Esophagus squamous epithelium (tissue), 5 donors: Measurements from ENCODE around the gene ACP7. TPM values are rescaled to one million over a fixed set of nuclear protein-coding genes. Genes with fewer than 3 reads are reported as not detected.
A peak's percentile ranks its signal among the peaks of the same experiment; 100 is the strongest.
"Not testable (repeated sequence)": the region's sequence is repeated elsewhere in the genome, so short reads cannot be mapped to it uniquely, and the experiment has no call there.

Experiments
- DNase-seq: peaks from one replicate; lab custom pipeline; 2025; lab: John Stamatoyannopoulos, UW
- H3K27ac ChIP-seq, 4 donors: fragments of 200-600 bp; sonication (generic); one replicate each; pipeline ENCODE4 v1.5.1; 2016 to 2019; ENCODE audit warnings: mild to moderate bottlenecking in 1 of 4
- H3K27me3 ChIP-seq, 4 donors: fragments of 200-600 bp; sonication (generic); 1 replicate in 3 of 4; 2 replicates in 1 of 4; pipeline versions ENCODE4 v1.5.1 to v1.6.0; 2017 to 2021; ENCODE audit warnings: antibody characterized with exemption in 1 of 4
- H3K36me3 ChIP-seq, 3 donors: fragments of 200-600 bp; sonication (generic); one replicate each; pipeline ENCODE4 v1.5.1; 2016 to 2019
- H3K4me1 ChIP-seq, 3 donors: fragments of 200-600 bp; sonication (generic); one replicate each; pipeline ENCODE4 v1.5.1; 2017 to 2019
- H3K4me3 ChIP-seq, 4 donors: fragments of 200-600 bp; sonication (generic); 1 replicate in 3 of 4; 2 replicates in 1 of 4; pipeline ENCODE4 v1.5.1; 2016 to 2019; ENCODE audit warnings: mild to moderate bottlenecking in 2 of 4, moderate library complexity in 1 of 4
- H3K9me3 ChIP-seq, 3 donors: fragments of 200-600 bp; sonication (generic); one replicate each; pipeline ENCODE4 v1.5.1; 2016 to 2019
- CTCF ChIP-seq, 6 experiments: fragments of 450-650 bp in 4 of 6; fragments of 200-600 bp in 2 of 6; sonication (generic) in 2 of 6; IDR thresholded peaks; one replicate each; pipeline ENCODE4 v1.5.1; 2016 to 2019; ENCODE audit warnings: antibody characterized with exemption in 6 of 6, mild to moderate bottlenecking in 4 of 6, moderate library complexity in 4 of 6
- POLR2A ChIP-seq, 4 donors: fragments of 450-650 bp; IDR thresholded peaks; one replicate each; pipeline ENCODE4 v1.6.1; 2017; ENCODE audit warnings: antibody characterized with exemption in 4 of 4, mild to moderate bottlenecking in 4 of 4, moderate library complexity in 3 of 4
- WGBS, 2 donors: methylation state at CpG; one replicate each; pipeline ENCODE4 v1.1.5; 2018; 5-methylcytosine and 5-hydroxymethylcytosine counted together
- intact Hi-C: fragments of 100-400 bp; cut with DNase I; formaldehyde crosslinking; loops from one replicate; pipeline ENCODE4 v1.15.0; 2022
- total RNA-seq, 4 donors: library from RNA; depleted of rRNA; stranded (reverse); fragments of >200 nt; gene quantifications; one replicate each; pipeline ENCODE4 v1.1.0, GENCODE V29; 2016
- donor health status: DM: yes; HTN: yes; CAD: no.

ACP7 gene
- total RNA-seq, 4 donors from 2014 or later, result 0.19 to 0.57 (median 0.40) TPM; not detected in 1

DNA sequence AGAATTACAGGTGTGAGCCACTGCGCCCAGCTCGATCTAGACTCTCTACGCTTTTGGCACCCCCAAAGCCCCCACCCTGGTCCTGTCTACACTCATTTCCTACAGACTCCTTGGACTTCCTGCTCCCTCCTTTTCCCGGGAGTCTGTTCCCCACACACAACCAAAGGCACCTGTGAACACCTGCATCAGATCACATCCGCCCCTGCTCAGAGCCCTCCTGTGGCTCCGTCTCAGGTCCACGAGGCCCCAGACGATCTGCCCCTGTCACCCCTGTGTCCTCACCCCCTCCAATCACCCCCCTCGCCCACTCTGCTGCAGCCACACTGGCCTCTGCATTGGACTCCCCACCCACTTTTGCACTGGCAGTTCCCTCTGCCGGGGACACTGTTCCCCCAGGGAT is 29.0 kb downstream of the ACP7 start:
- no peak overlapping the region for H3K4me3 ChIP-seq
- intact Hi-C loops, result no loop called here
- no peak overlapping the region for H3K27ac ChIP-seq
- DNase-seq, result no peak
- no peaks in the 10 kb centered on the region for H3K36me3 ChIP-seq
- 72 to 73% methylated on average over 8 to 9 of the region's 10 CpGs for WGBS, 2 donors
- peaks cover 0 to 29% (median 0%) of the 10 kb centered on the region in 4 donors for H3K27me3 ChIP-seq
- TF ChIP-seq POLR2A (IDR thresholded peaks at IDR 0.05) (no peak), CTCF (IDR thresholded peaks at IDR 0.05) (no peak)
- peaks cover 0 to 19% (median 8%) of the 10 kb centered on the region in 3 donors for H3K4me1 ChIP-seq
- no peaks in the 10 kb centered on the region for H3K9me3 ChIP-seq

- Histone ChIP-seq H3K36me3 (no peaks in the 10 kb centered on the region), H3K27ac (no peak overlapping the region), H3K9me3 (no peaks in the 10 kb centered on the region), H3K27me3 (peaks cover 0 to 29% (median 0%) of the 10 kb centered on the region in 4 donors), H3K4me1 (peaks cover 0 to 17% (median 8%) of the 10 kb centered on the region in 3 donors), H3K4me3 (no peak overlapping the region)
- 73 to 80% methylated on average over 7 of the region's 11 CpGs for WGBS, 2 donors
- TF ChIP-seq POLR2A (IDR thresholded peaks at IDR 0.05) (no peak), CTCF (IDR thresholded peaks at IDR 0.05) (no peak)
- DNase-seq, result no peak
- intact Hi-C loops, result no loop called here
Measured at GRCh38 chr19:39115105-39115847, 31.1 kb downstream of the ACP7 start.

- H3K9me3 ChIP-seq, H3K27ac ChIP-seq, DNase-seq, H3K36me3 ChIP-seq, intact Hi-C loops, H3K4me3 ChIP-seq, H3K4me1 ChIP-seq: not testable (repeated sequence)
- peaks cover 0 to 27% (median 0%) of the 10 kb centered on the region in 4 donors for H3K27me3 ChIP-seq
- 76 to 78% methylated on average over 8 of the region's 8 CpGs for WGBS, 2 donors
Measured at GRCh38 chr19:39117023-39117422, 32.9 kb downstream of the ACP7 start.

GRCh38 chr19:39119830-39120229 is 35.7 kb downstream of the ACP7 start:
- TF ChIP-seq CTCF (IDR thresholded peaks at IDR 0.05) (no peak), POLR2A (IDR thresholded peaks at IDR 0.05) (no peak)
- Histone ChIP-seq H3K9me3 (no peaks in the 10 kb centered on the region), H3K4me3 (no peak overlapping the region), H3K27ac (no peak overlapping the region), H3K36me3 (no peaks in the 10 kb centered on the region), H3K27me3 (peaks cover 0 to 6% (median 0%) of the 10 kb centered on the region in 4 donors), H3K4me1 (peaks cover 0 to 21% (median 3%) of the 10 kb centered on the region in 3 donors)
- 62 to 86% methylated on average over 1 of the region's 1 CpG for WGBS, 2 donors
- DNase-seq, result no peak
- intact Hi-C loops, result loop anchor here (5.0 kb wide), 2 partner anchors 67 to 207 kb away; no protein-coding TSS in a partner anchor

- H3K27me3 ChIP-seq, result peaks cover 0 to 6% (median 0%) of the 10 kb centered on the region in 4 donors
- no peak for TF ChIP-seq CTCF (IDR thresholded peaks at IDR 0.05)
- no peak for TF ChIP-seq POLR2A (IDR thresholded peaks at IDR 0.05)
- H3K27ac ChIP-seq, result peak overlapping the region in 1 of 4 donors; percentile 13
- no peak for DNase-seq
- 69 to 75% methylated on average over 18 of the region's 18 CpGs for WGBS, 2 donors
- no peaks in the 10 kb centered on the region for H3K36me3 ChIP-seq
- no peak overlapping the region for H3K4me3 ChIP-seq
- H3K4me1 ChIP-seq, result peaks cover 16 to 49% (median 21%) of the 10 kb centered on the region in 3 donors
- intact Hi-C loops, result loop anchor here (5.0 kb wide), 2 partner anchors 64 to 204 kb away; no protein-coding TSS in a partner anchor
- H3K9me3 ChIP-seq, result no peaks in the 10 kb centered on the region
Measured at GRCh38 chr19:39122934-39123731, 39.0 kb downstream of the ACP7 start.
